Choroid plexus epithelial cell (primary cell): ENCODE measurements around the gene OR10H5.
"Not testable (repeated sequence)": the region's sequence is repeated elsewhere in the genome, so short reads cannot be mapped to it uniquely, and the experiment has no call there.

Source experiments
- DNase-seq: peaks from one replicate; pipeline ENCODE4 v3.0.0-alpha.2; 2010; ENCODE audit warnings: low read depth
- H3K4me3 ChIP-seq: 2 replicates; pipeline ENCODE4 v1.5.1; 2011; ENCODE audit warnings: low read depth, mild to moderate bottlenecking, control low read depth, low read length, moderate library complexity
- CTCF ChIP-seq: conservative IDR thresholded peaks from 2 replicates; pipeline ENCODE4 v1.5.1; 2011; ENCODE audit warnings: low read depth, mild to moderate bottlenecking, control low read depth, inconsistent platforms, low read length, moderate library complexity

Gene OR10H5

GRCh38 chr19:15813916-15814315 is 26.5 kb downstream of the OR10H5 start:
- TF ChIP-seq CTCF = no peak
- DNase-seq = no peak
- no peak overlapping the region for H3K4me3 ChIP-seq

GRCh38 chr19:15815306-15815705 is 27.8 kb downstream of the OR10H5 start, which contains the start of gene OR10H1:
TSS of gene OR10H1 (minus strand) at chr19:15815664. CDS start at chr19:15808037, 7,627 bp downstream.
- no peak for TF ChIP-seq CTCF
- no peak within 1 kb of the TSS for H3K4me3 ChIP-seq
- DNase-seq = no peak

- no peak for DNase-seq
- no peak for TF ChIP-seq CTCF
- H3K4me3 ChIP-seq = no peak overlapping the region
Measured at GRCh38 chr19:15820646-15821045, 33.2 kb downstream of the OR10H5 start.

GRCh38 chr19:15825753-15826152 is 38.3 kb downstream of the OR10H5 start:
- no peak for TF ChIP-seq CTCF
- no peak for DNase-seq

GRCh38 chr19:15828121-15828610 is 40.7 kb downstream of the OR10H5 start:
- no peak for DNase-seq
- no peak for TF ChIP-seq CTCF
- no peak overlapping the region for H3K4me3 ChIP-seq

More at GRCh38 chr19:15825753-15826152, 38.3 kb downstream of the OR10H5 start:
- no peak overlapping the region for H3K4me3 ChIP-seq

GRCh38 chr19:15828611-15829305 is 41.3 kb downstream of the OR10H5 start:
- not testable (repeated sequence) for H3K4me3 ChIP-seq, DNase-seq

- no peak for DNase-seq
- no peak overlapping the region for H3K4me3 ChIP-seq
- TF ChIP-seq CTCF = no peak
Measured at GRCh38 chr19:15829306-15829698, 41.8 kb downstream of the OR10H5 start.
